Spleen (tissue), 7 donors: ENCODE measurements around the gene FGG.

ENCODE experiments used
- CTCF ChIP-seq, 11 experiments: fragments of 200-600 bp in 7 of 11; fragments of 450-650 bp in 4 of 11; sonication (generic) in 4 of 11; IDR thresholded peaks in 8 of 11; conservative IDR thresholded peaks in 3 of 11; 1 replicate in 7 of 11; 2 replicates in 4 of 11; pipeline versions ENCODE4 v1.4.0 to v1.8.0; 2016 to 2021; ENCODE audit warnings: antibody characterized with exemption in 11 of 11, inconsistent platforms in 4 of 11, mild to moderate bottlenecking in 1 of 11
- POLR2A ChIP-seq, 3 donors: fragments of 450-650 bp; IDR thresholded peaks; one replicate each; pipeline ENCODE4 v1.5.1; 2017; ENCODE audit warnings: antibody characterized with exemption in 3 of 3, mild to moderate bottlenecking in 1 of 3
- donor health status: DM: no; HTN: no; CAD: no; lungs with moderate emphysema.
- donor health status: DM: no; HTN: no; CAD: no.
- donor health status: DM: no; HTN: no; CAD: no.

DNA sequence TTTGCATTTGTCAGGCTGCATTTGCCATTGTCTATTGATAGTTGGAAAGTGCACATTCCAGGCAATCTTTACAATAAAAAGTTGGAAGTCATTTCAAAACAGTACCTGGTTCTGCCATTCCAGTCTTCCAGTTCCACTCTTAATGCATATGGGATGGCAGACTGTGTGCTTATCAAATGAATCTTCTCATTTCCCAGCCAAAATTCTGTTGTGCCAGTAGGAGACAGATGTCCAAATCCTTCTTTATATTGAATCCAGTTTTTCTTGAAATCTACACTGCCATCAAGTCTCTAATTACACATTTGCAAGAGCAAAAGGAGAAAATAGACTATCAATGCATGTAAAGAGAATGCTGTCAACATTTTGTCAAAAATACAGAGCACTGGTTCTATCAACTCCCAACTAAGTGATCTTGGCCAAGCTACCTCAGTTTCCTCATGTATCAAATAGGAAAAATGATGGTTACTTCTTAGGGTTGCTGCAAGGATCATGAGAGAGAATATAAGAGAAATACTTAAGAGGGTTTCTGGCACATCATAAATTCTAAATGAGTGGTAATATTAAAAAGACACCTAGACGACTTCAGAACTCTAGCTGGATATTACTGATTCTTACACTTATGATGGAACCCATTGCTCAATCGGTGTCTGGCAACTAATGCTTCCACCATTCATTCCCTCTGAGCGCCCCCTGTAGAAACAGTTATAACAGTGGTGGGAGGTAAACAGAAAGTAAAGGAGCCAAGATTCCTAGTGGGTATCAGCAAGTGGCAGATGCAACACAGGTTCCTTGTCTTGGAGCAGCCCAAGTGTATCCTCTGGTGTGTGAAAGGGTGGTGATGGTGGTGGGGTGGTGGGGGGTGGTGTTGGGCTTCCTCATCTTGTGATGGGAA lies 3.8 kb downstream of the FGG start:
- TF ChIP-seq CTCF (IDR thresholded peaks at IDR 0.05 in 8 of 11, conservative IDR thresholded peaks at IDR 0.05 in 3 of 11) (no peak), POLR2A (IDR thresholded peaks at IDR 0.05) (no peak)
